ENCODE data around the gene SNTG2. TPM values are rescaled to one million over a fixed set of nuclear protein-coding genes. Genes with fewer than 3 reads are reported as not detected.
A peak's percentile ranks its signal among the peaks of the same experiment; 100 is the strongest.

SNTG2 gene
- polyA plus RNA-seq, 2 donors = 0.26 to 0.33 TPM

GRCh38 chr2:960061-960736 lies 9.6 kb downstream of the SNTG2 start:
- Histone ChIP-seq H3K36me3 (ENCODE audit: control insufficient read depth in 2 of 2, insufficient read depth in 2 of 2, low read length in 1 of 2) (no peaks in the 10 kb centered on the region), H3K4me1 (ENCODE audit: control insufficient read depth in 2 of 2, insufficient read depth in 2 of 2, low read length in 1 of 2) (no peaks in the 10 kb centered on the region), H3K27ac (ENCODE audit: low read depth in 2 of 2, low read length in 1 of 2) (no peak overlapping the region), H3K27me3 (ENCODE audit: control insufficient read depth in 1 of 2, insufficient read depth in 2 of 2, low read length in 2 of 2) (no peaks in the 10 kb centered on the region), H3K9me3 (ENCODE audit: control insufficient read depth in 2 of 2, insufficient read depth in 1 of 2, low read depth in 1 of 2, low read length in 1 of 2) (no peaks in the 10 kb centered on the region), H3K4me3 (ENCODE audit: low read depth in 1 of 2, low read length in 2 of 2) (no peak overlapping the region)
- 81 to 82% methylated on average over 14 of the region's 14 CpGs for WGBS, 2 donors

GRCh38 chr2:961786-962185 lies 11.1 kb downstream of the SNTG2 start:
- Histone ChIP-seq H3K9me3 (ENCODE audit: control insufficient read depth in 2 of 2, insufficient read depth in 1 of 2, low read depth in 1 of 2, low read length in 1 of 2) (no peaks in the 10 kb centered on the region), H3K36me3 (ENCODE audit: control insufficient read depth in 2 of 2, insufficient read depth in 2 of 2, low read length in 1 of 2) (no peaks in the 10 kb centered on the region), H3K4me1 (ENCODE audit: control insufficient read depth in 2 of 2, insufficient read depth in 2 of 2, low read length in 1 of 2) (no peaks in the 10 kb centered on the region), H3K27ac (ENCODE audit: low read depth in 2 of 2, low read length in 1 of 2) (no peak overlapping the region), H3K4me3 (ENCODE audit: low read depth in 1 of 2, low read length in 2 of 2) (no peak overlapping the region), H3K27me3 (ENCODE audit: control insufficient read depth in 1 of 2, insufficient read depth in 2 of 2, low read length in 2 of 2) (no peaks in the 10 kb centered on the region)

- Histone ChIP-seq H3K27me3 (ENCODE audit: control insufficient read depth in 1 of 2, insufficient read depth in 2 of 2, low read length in 2 of 2) (no peaks in the 10 kb centered on the region), H3K4me1 (ENCODE audit: control insufficient read depth in 2 of 2, insufficient read depth in 2 of 2, low read length in 1 of 2) (no peaks in the 10 kb centered on the region), H3K27ac (ENCODE audit: low read depth in 2 of 2, low read length in 1 of 2) (no peak overlapping the region), H3K4me3 (ENCODE audit: low read depth in 1 of 2, low read length in 2 of 2) (no peak overlapping the region), H3K36me3 (ENCODE audit: control insufficient read depth in 2 of 2, insufficient read depth in 2 of 2, low read length in 1 of 2) (no peaks in the 10 kb centered on the region), H3K9me3 (ENCODE audit: control insufficient read depth in 2 of 2, insufficient read depth in 1 of 2, low read depth in 1 of 2, low read length in 1 of 2) (no peaks in the 10 kb centered on the region)
- WGBS, 2 donors = 75 to 80% methylated on average over 6 of the region's 6 CpGs
Measured at GRCh38 chr2:963876-964275, 13.2 kb downstream of the SNTG2 start.

- H3K27ac ChIP-seq (ENCODE audit: low read depth in 2 of 2, low read length in 1 of 2) = no peak overlapping the region
- no peaks in the 10 kb centered on the region for H3K9me3 ChIP-seq (ENCODE audit: control insufficient read depth in 2 of 2, insufficient read depth in 1 of 2, low read depth in 1 of 2, low read length in 1 of 2)
- no peak overlapping the region for H3K4me3 ChIP-seq (ENCODE audit: low read depth in 1 of 2, low read length in 2 of 2)
- no peaks in the 10 kb centered on the region for H3K4me1 ChIP-seq (ENCODE audit: control insufficient read depth in 2 of 2, insufficient read depth in 2 of 2, low read length in 1 of 2)
- WGBS, 2 donors = 82 to 85% methylated on average over 8 of the region's 8 CpGs
- no peaks in the 10 kb centered on the region for H3K27me3 ChIP-seq (ENCODE audit: control insufficient read depth in 1 of 2, insufficient read depth in 2 of 2, low read length in 2 of 2)
- H3K36me3 ChIP-seq (ENCODE audit: control insufficient read depth in 2 of 2, insufficient read depth in 2 of 2, low read length in 1 of 2) = no peaks in the 10 kb centered on the region
Measured at GRCh38 chr2:964562-964961, 13.9 kb downstream of the SNTG2 start.

- Histone ChIP-seq H3K27ac (ENCODE audit: low read depth in 2 of 2, low read length in 1 of 2) (no peak overlapping the region), H3K27me3 (ENCODE audit: control insufficient read depth in 1 of 2, insufficient read depth in 2 of 2, low read length in 2 of 2) (no peaks in the 10 kb centered on the region), H3K9me3 (ENCODE audit: control insufficient read depth in 2 of 2, insufficient read depth in 1 of 2, low read depth in 1 of 2, low read length in 1 of 2) (no peaks in the 10 kb centered on the region), H3K4me1 (ENCODE audit: control insufficient read depth in 2 of 2, insufficient read depth in 2 of 2, low read length in 1 of 2) (no peaks in the 10 kb centered on the region), H3K4me3 (ENCODE audit: low read depth in 1 of 2, low read length in 2 of 2) (no peak overlapping the region), H3K36me3 (ENCODE audit: control insufficient read depth in 2 of 2, insufficient read depth in 2 of 2, low read length in 1 of 2) (no peaks in the 10 kb centered on the region)
- WGBS, 2 donors = 85 to 95% methylated on average over 11 to 12 of the region's 12 CpGs
Measured at GRCh38 chr2:965640-966147, 15.0 kb downstream of the SNTG2 start.

GRCh38 chr2:973129-973528 lies 22.5 kb downstream of the SNTG2 start:
- Histone ChIP-seq H3K27me3 (ENCODE audit: control insufficient read depth in 1 of 2, insufficient read depth in 2 of 2, low read length in 2 of 2) (no peaks in the 10 kb centered on the region), H3K27ac (ENCODE audit: low read depth in 2 of 2, low read length in 1 of 2) (no peak overlapping the region), H3K4me1 (ENCODE audit: control insufficient read depth in 2 of 2, insufficient read depth in 2 of 2, low read length in 1 of 2) (no peaks in the 10 kb centered on the region), H3K9me3 (ENCODE audit: control insufficient read depth in 2 of 2, insufficient read depth in 1 of 2, low read depth in 1 of 2, low read length in 1 of 2) (peaks cover 0 to 4% of the 10 kb centered on the region in 2 donors), H3K36me3 (ENCODE audit: control insufficient read depth in 2 of 2, insufficient read depth in 2 of 2, low read length in 1 of 2) (no peaks in the 10 kb centered on the region), H3K4me3 (ENCODE audit: low read depth in 1 of 2, low read length in 2 of 2) (no peak overlapping the region)
- 75 to 90% methylated on average over 3 of the region's 3 CpGs for WGBS, 2 donors

- 46 to 53% methylated on average over 8 of the region's 8 CpGs for WGBS, 2 donors
- Histone ChIP-seq H3K9me3 (ENCODE audit: control insufficient read depth in 2 of 2, insufficient read depth in 1 of 2, low read depth in 1 of 2, low read length in 1 of 2) (peaks cover 0 to 4% of the 10 kb centered on the region in 2 donors), H3K4me3 (ENCODE audit: low read depth in 1 of 2, low read length in 2 of 2) (no peak overlapping the region), H3K36me3 (ENCODE audit: control insufficient read depth in 2 of 2, insufficient read depth in 2 of 2, low read length in 1 of 2) (no peaks in the 10 kb centered on the region), H3K27me3 (ENCODE audit: control insufficient read depth in 1 of 2, insufficient read depth in 2 of 2, low read length in 2 of 2) (no peaks in the 10 kb centered on the region), H3K4me1 (ENCODE audit: control insufficient read depth in 2 of 2, insufficient read depth in 2 of 2, low read length in 1 of 2) (no peaks in the 10 kb centered on the region), H3K27ac (ENCODE audit: low read depth in 2 of 2, low read length in 1 of 2) (peak overlapping the region in 1 of 2 donors; percentile 13)
Measured at GRCh38 chr2:974054-974453, 23.4 kb downstream of the SNTG2 start.

GRCh38 chr2:974502-974901 lies 23.9 kb downstream of the SNTG2 start:
- Histone ChIP-seq H3K4me3 (ENCODE audit: low read depth in 1 of 2, low read length in 2 of 2) (no peak overlapping the region), H3K36me3 (ENCODE audit: control insufficient read depth in 2 of 2, insufficient read depth in 2 of 2, low read length in 1 of 2) (no peaks in the 10 kb centered on the region), H3K9me3 (ENCODE audit: control insufficient read depth in 2 of 2, insufficient read depth in 1 of 2, low read depth in 1 of 2, low read length in 1 of 2) (peaks cover 0 to 4% of the 10 kb centered on the region in 2 donors), H3K4me1 (ENCODE audit: control insufficient read depth in 2 of 2, insufficient read depth in 2 of 2, low read length in 1 of 2) (no peaks in the 10 kb centered on the region), H3K27me3 (ENCODE audit: control insufficient read depth in 1 of 2, insufficient read depth in 2 of 2, low read length in 2 of 2) (no peaks in the 10 kb centered on the region), H3K27ac (ENCODE audit: low read depth in 2 of 2, low read length in 1 of 2) (peak overlapping the region in 1 of 2 donors; percentile 13)
- 5 to 18% methylated on average over 2 of the region's 2 CpGs for WGBS, 2 donors

GRCh38 chr2:975095-975494 lies 24.4 kb downstream of the SNTG2 start:
- Histone ChIP-seq H3K9me3 (ENCODE audit: control insufficient read depth in 2 of 2, insufficient read depth in 1 of 2, low read depth in 1 of 2, low read length in 1 of 2) (peaks cover 0 to 4% of the 10 kb centered on the region in 2 donors), H3K27me3 (ENCODE audit: control insufficient read depth in 1 of 2, insufficient read depth in 2 of 2, low read length in 2 of 2) (no peaks in the 10 kb centered on the region), H3K4me3 (ENCODE audit: low read depth in 1 of 2, low read length in 2 of 2) (no peak overlapping the region), H3K27ac (ENCODE audit: low read depth in 2 of 2, low read length in 1 of 2) (no peak overlapping the region), H3K4me1 (ENCODE audit: control insufficient read depth in 2 of 2, insufficient read depth in 2 of 2, low read length in 1 of 2) (no peaks in the 10 kb centered on the region), H3K36me3 (ENCODE audit: control insufficient read depth in 2 of 2, insufficient read depth in 2 of 2, low read length in 1 of 2) (no peaks in the 10 kb centered on the region)
- WGBS, 2 donors = 53% methylated on average over 4 of the region's 4 CpGs
